WERI-Rb-1 (cell line): ENCODE measurements around the gene KDM6B.

Source experiments
- DNase-seq: peaks from one replicate; pipeline ENCODE4 v3.0.0-alpha.2; 2020
- H3K27ac ChIP-seq: fragments of 250-450 bp; sonication (Bioruptor Pico); 2 replicates; pipeline ENCODE4 v1.5.1; 2020; ENCODE audit warnings: mild to moderate bottlenecking, moderate library complexity
- H3K27me3 ChIP-seq: fragments of 250-450 bp; sonication (Bioruptor Pico); 2 replicates; pipeline ENCODE4 v1.5.1; 2021; ENCODE audit warnings: mild to moderate bottlenecking, low read depth, moderate library complexity; ENCODE audit not compliant: insufficient read depth, severe bottlenecking
- H3K36me3 ChIP-seq: fragments of 250-450 bp; sonication (Bioruptor Pico); 2 replicates; pipeline ENCODE4 v1.5.1; 2020; ENCODE audit warnings: mild to moderate bottlenecking, moderate library complexity
- H3K4me3 ChIP-seq: 2 replicates; pipeline ENCODE4 v1.5.1; 2011; ENCODE audit warnings: low read depth, mild to moderate bottlenecking, control low read depth, low read length
- H3K9me3 ChIP-seq: fragments of 250-450 bp; sonication (Bioruptor Pico); 2 replicates; pipeline ENCODE4 v1.5.1; 2021; ENCODE audit warnings: mild to moderate bottlenecking, moderate library complexity; ENCODE audit not compliant: severe bottlenecking
- TF ChIP-seq, protein P1 (sequence below): IDR thresholded peaks from 2 replicates; pipeline ENCODE4 v1.5.1; 2011; ENCODE audit warnings: low read depth, mild to moderate bottlenecking, control low read depth, inconsistent platforms, low read length

The KDM6B gene

DNA sequence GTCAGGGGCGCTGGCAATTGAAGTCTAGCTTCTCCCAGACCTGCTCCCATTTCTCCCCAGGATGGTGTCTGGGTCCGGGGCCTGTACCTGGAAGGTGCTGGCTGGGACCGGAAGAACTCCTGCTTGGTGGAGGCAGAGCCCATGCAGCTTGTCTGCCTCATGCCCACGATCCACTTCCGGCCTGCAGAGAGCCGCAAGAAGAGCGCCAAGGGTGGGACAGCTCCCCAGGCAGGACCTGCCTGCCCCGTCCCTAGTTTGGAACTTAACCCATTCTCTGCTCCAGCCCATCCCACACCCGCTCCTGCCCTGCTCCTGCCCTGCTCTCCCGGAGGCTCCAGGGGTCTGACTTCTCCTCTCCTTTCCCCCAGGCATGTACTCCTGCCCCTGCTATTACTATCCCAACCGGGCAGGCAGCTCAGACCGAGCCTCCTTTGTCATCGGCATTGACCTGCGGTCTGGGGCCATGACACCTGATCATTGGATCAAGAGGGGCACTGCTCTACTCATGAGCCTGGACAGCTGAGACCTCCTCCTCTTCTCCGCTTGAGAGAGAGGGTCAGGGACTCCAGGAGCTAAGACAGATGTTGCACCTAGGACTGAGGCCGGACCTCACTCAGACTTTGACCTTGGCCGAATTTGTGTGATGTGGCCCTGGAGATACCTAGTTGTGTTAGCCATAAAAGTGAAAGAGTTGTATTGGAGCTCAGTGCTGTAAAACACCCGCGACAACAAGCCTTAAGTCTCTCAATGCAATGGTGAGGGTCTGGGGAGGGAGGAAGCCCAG lies 814 bp upstream of the KDM6B start:
- no peak for DNase-seq
- Histone ChIP-seq H3K36me3 (no peaks in the 10 kb centered on the region), H3K4me3 (peak overlapping the region; percentile 58), H3K9me3 (no peaks in the 10 kb centered on the region), H3K27me3 (no peaks in the 10 kb centered on the region), H3K27ac (peak overlapping the region; percentile 68; the same call in 1 of the 2 replicates)
- TF ChIP-seq, protein P1, sequence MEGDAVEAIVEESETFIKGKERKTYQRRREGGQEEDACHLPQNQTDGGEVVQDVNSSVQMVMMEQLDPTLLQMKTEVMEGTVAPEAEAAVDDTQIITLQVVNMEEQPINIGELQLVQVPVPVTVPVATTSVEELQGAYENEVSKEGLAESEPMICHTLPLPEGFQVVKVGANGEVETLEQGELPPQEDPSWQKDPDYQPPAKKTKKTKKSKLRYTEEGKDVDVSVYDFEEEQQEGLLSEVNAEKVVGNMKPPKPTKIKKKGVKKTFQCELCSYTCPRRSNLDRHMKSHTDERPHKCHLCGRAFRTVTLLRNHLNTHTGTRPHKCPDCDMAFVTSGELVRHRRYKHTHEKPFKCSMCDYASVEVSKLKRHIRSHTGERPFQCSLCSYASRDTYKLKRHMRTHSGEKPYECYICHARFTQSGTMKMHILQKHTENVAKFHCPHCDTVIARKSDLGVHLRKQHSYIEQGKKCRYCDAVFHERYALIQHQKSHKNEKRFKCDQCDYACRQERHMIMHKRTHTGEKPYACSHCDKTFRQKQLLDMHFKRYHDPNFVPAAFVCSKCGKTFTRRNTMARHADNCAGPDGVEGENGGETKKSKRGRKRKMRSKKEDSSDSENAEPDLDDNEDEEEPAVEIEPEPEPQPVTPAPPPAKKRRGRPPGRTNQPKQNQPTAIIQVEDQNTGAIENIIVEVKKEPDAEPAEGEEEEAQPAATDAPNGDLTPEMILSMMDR, result no peak

DNA sequence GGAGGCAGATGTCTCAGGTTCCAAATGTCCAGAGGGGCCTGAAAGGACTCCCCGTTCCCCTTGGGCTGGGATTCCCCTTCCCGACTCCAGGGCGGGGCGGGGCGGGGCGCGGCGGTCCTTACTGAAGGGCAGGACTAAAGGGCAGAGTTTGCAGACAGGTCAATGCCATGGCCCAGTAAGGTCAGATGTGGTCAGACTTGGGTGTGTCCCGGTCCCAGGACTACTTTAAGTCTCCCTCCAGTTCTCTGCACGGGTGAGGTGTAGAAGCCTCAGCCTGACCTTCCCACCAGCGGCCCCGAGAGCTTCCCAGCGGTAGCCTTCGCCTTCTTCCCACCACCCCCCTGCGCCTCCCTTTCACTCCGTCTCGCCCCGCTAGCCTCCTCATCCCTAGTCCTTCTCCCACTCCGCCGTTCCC lies 532 bp downstream of the KDM6B start:
- Histone ChIP-seq H3K4me3 (peak overlapping the region; percentile 58), H3K9me3 (no peaks in the 10 kb centered on the region), H3K36me3 (no peaks in the 10 kb centered on the region), H3K27ac (peak overlapping the region; percentile 77), H3K27me3 (no peaks in the 10 kb centered on the region)
- TF ChIP-seq, protein P1, result no peak
- DNase-seq, result no peak

GRCh38 chr17:7834957-7835813 lies 1.2 kb downstream of the KDM6B start:
- peak; percentile 98 for DNase-seq
- Histone ChIP-seq H3K4me3 (peak overlapping the region; percentile 71), H3K27ac (peak overlapping the region; percentile 96), H3K27me3 (no peaks in the 10 kb centered on the region), H3K9me3 (no peaks in the 10 kb centered on the region), H3K36me3 (no peaks in the 10 kb centered on the region; the same call in 1 of the 2 replicates)
- TF ChIP-seq, protein P1, result peak; percentile 87

DNA sequence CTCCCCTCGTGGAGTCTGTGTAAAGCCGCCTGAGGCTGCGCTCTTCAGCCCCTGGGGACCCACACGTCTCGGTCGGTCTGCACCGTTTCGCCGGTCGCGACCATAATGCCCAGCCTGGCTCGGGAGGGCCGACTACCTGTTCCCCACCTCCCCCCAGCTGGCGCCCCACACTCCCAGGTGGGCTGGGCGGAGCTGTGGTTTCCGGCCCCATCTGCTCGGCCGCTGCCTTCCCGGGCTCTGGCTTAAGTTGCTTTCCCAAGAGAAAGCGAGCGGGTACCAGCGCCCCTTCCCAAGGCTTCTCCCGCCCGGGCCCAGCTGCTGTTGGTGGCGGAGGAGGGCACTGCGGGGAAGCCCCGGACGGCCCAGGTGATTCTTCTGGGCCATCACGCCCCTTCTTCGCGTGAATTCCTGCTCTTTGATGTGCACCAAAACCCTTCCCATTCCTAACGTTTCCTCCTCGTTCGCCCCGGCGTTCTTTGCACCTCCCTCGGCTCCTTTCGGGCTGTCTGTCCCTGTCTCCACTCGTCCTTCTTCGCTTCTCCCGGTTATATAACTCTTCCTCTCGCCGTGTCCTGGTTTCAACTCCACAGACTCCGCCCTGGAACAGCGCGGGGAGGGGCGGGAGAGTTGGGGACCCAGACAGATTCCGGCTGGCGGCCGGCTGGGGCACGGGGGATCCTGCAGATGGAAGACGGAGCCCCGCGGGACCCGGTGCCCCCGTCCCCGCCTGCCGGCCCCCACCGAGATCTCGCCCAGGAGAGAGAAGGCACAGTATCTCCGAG lies 2.0 kb downstream of the KDM6B start:
- Histone ChIP-seq H3K27ac (peak overlapping the region; percentile 96), H3K36me3 (no peaks in the 10 kb centered on the region; the same call in 1 of the 2 replicates), H3K27me3 (no peaks in the 10 kb centered on the region), H3K4me3 (peak overlapping the region; percentile 71), H3K9me3 (no peaks in the 10 kb centered on the region)
- peak; percentile 71 for DNase-seq
- TF ChIP-seq, protein P1, result no peak

GRCh38 chr17:7836596-7837407 lies 2.8 kb downstream of the KDM6B start:
- DNase-seq, result peak; percentile 98
- Histone ChIP-seq H3K4me3 (peak overlapping the region; percentile 71), H3K27me3 (no peaks in the 10 kb centered on the region), H3K27ac (peak overlapping the region; percentile 96), H3K9me3 (no peaks in the 10 kb centered on the region), H3K36me3 (no peaks in the 10 kb centered on the region; the same call in 1 of the 2 replicates)
- TF ChIP-seq, protein P1, result no peak
